Measurements from ENCODE around the gene ATP2A3. TPM values are rescaled to one million over a fixed set of nuclear protein-coding genes. Genes with fewer than 3 reads are reported as not detected.
"Not testable (repeated sequence)": the region's sequence is repeated elsewhere in the genome, so short reads cannot be mapped to it uniquely, and the experiment has no call there.

The ATP2A3 gene
- polyA plus RNA-seq, 1 donor: 5.3 TPM

- DNase-seq (ENCODE audit: low read depth): no peak
Measured at GRCh38 chr17:3956327-3956957, 7.8 kb downstream of the ATP2A3 start.

- DNase-seq (ENCODE audit: low read depth): no peak
Measured at GRCh38 chr17:3955673-3955988, 8.6 kb downstream of the ATP2A3 start.

- no peak for DNase-seq (ENCODE audit: low read depth)
Measured at GRCh38 chr17:3954976-3955672, 9.1 kb downstream of the ATP2A3 start.

DNA sequence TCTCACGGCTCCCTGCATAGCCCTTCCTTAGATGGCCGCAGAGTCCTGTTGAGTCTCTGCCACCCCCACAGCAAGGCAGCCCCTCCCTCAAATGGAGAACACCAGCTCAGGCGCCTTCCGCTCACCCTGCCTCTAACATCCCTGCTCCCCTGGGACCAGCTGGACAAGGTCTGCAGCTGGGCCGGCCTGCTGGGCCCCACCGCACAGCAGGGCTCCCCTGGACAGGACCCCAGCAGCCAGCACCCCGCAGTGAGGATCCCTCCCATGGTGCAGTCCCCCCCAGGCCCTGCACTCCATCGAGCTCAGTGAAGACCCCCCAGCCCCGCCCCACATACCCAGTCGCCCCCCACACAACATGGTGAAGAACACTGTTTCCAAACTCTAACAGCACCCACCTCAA is 10.2 kb downstream of the ATP2A3 start:
- no peak for DNase-seq (ENCODE audit: low read depth)

GRCh38 chr17:3953542-3953941 is 10.7 kb downstream of the ATP2A3 start:
- no peak for DNase-seq (ENCODE audit: low read depth)

DNA sequence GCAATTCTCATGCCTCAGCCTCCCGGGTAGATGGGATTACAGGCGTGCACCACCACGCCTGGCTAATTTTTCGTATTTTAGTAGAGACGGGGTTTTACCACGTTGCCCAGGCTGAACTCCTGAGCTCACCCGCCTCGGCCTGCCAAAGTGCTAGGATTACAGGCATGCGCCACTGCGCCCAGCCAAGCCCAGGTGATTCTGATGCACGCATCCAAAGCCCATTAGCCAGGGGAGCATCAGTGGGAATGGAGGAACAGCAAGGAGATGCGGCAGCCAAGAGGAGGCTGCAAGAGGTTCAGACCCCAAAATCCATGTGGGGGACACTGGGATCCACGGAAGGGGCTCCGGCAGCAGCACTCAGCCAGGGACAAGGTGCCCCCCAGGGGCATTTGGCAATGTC is 12.1 kb downstream of the ATP2A3 start:
- DNase-seq (ENCODE audit: low read depth): no peak

- DNase-seq (ENCODE audit: low read depth): no peak
Measured at GRCh38 chr17:3951420-3951819, 12.8 kb downstream of the ATP2A3 start.

- no peak for DNase-seq (ENCODE audit: low read depth)
Measured at GRCh38 chr17:3951003-3951402, 13.2 kb downstream of the ATP2A3 start.

GRCh38 chr17:3950584-3950983 is 13.7 kb downstream of the ATP2A3 start:
- DNase-seq (ENCODE audit: low read depth): no peak

DNA sequence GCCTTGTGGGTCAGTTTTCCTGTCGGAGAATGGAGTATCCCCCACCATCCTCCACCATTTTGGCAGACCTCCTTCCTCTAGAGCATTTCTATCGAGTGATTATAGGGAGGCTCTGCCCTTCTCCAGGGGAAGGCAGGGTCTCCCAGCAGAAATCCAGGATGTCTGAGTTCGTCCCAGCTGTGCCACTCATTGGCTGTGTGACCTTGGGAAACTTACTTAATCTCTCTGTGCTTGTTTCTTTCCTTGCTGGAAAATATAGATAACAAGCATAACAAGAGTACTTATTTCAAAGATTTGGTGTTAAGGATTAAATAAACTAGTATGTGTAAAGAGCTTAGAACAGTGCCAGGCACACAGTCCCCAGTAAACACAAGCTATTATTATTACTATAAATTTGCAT is 14.8 kb downstream of the ATP2A3 start:
- DNase-seq (ENCODE audit: low read depth): no peak

GRCh38 chr17:3948551-3948950 is 15.7 kb downstream of the ATP2A3 start:
- not testable (repeated sequence) for DNase-seq (ENCODE audit: low read depth)

DNA sequence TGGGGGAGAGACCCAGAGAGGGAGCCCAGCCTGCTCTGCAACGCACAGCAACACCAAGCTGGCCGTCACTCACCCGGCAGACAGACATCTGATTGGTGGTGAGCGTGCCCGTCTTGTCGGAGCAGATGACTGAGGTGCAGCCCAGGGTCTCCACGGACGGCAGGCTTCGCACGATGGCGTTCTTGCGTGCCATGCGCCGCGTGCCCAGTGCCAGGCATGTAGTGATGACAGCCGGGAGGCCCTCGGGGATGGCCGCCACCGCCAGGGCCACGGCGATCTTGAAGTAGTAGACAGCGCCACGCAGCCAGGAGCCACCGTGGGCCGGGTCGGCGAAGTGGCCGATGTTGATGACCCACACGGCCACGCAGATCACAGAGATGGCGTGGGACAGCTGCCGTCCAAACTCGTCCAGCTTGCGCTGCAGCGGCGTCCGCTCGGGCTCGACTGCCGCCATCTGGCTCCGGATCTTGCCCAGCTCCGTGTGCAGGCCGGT is 16.9 kb downstream of the ATP2A3 start:
- no peak for DNase-seq (ENCODE audit: low read depth)

- no peak for DNase-seq (ENCODE audit: low read depth)
Measured at GRCh38 chr17:3946711-3947235, 17.5 kb downstream of the ATP2A3 start.

- no peak for DNase-seq (ENCODE audit: low read depth)
Measured at GRCh38 chr17:3944485-3945388, 19.5 kb downstream of the ATP2A3 start.

DNA sequence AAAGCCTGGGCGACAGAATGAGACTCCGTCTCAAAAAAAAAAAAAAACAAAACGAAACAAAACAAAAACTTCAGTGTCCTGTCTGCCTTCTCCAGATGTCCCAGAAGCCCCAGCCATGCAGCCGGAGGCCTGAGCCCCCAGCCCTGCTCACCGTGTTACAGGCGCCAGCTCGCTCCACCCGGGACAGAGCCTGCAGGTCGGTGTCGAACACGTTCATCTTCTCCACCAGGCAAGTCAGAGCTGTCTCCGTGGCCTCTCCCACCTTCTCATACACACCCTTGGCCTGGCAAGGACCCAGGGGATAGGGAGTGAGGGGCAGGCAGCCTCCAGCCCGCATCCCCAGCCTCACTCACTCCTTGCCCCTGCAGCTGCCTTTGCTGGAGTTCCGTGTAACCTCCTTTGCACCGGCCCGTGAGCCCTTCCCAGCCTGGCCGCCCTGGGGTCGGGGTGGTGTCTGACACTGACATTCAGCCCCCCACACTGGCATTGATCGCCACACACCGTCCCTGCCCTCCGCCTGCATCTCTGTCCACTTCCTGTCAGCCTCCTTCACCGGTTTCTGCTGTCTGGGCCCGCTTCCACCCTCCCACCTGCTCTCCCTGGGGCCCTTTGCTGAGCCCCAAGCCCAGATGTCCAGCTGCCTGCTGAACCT is 20.9 kb downstream of the ATP2A3 start:
- DNase-seq (ENCODE audit: low read depth): no peak

DNA sequence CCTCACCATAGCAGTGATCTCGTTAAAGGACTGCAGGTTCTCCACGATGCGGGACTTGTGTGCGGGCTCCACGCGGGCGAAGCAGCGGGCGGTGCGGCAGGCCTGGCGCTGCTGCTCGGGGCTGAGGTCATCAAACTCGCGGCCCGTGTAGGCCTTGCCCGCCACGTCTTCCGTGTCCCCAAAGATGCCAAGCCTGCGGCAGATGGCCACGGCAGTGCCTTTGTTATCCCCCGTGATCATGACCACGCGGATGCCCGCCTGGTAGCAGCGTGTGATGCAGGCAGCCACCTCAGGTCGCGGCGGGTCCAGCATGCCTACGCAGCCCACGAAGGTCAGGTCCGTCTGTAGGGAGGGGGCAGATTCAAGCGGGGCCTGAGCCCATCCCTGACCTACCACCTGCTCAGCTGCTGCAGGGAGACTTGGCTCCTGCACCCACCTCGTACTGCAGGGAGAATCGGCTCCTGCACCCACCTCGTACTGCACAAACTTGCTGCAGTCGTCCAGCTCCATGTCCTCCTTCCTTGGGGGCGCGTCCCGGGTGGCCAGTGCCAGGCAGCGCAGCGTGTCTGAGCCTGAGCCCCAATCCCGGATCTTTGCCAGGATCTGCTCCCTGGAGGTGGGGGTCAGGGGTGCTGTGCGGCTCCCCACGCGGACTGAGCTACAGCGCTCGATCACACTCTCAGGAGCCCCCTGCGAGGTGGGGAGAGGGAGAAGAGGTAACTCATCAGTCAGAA is 23.1 kb downstream of the ATP2A3 start:
- DNase-seq (ENCODE audit: low read depth): no peak

- no peak for DNase-seq (ENCODE audit: low read depth)
Measured at GRCh38 chr17:3937359-3937758, 26.9 kb downstream of the ATP2A3 start.

- no peak for DNase-seq (ENCODE audit: low read depth)
Measured at GRCh38 chr17:3935825-3936355, 28.3 kb downstream of the ATP2A3 start.

- no peak for DNase-seq (ENCODE audit: low read depth)
Measured at GRCh38 chr17:3935140-3935542, 29.1 kb downstream of the ATP2A3 start.

DNA sequence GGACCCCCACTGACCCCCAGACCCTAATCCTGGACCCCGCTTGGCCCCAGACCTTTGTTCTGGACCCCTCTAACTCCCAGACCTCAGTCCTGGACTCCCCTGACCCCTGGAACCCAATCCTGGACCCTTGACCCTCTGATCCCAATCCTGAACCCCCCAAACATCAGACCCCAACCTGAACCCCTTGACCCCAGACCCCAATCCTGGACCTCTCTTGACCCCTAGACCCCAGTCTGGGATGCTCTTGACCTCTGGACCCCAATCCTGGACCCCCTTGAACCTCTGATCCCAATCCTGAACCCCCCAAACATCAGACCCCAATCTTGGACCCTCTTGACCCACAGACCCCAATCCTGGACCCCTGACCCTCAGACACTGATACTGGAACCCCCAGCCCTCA is 34.5 kb downstream of the ATP2A3 start:
- no peak for DNase-seq (ENCODE audit: low read depth)

DNA sequence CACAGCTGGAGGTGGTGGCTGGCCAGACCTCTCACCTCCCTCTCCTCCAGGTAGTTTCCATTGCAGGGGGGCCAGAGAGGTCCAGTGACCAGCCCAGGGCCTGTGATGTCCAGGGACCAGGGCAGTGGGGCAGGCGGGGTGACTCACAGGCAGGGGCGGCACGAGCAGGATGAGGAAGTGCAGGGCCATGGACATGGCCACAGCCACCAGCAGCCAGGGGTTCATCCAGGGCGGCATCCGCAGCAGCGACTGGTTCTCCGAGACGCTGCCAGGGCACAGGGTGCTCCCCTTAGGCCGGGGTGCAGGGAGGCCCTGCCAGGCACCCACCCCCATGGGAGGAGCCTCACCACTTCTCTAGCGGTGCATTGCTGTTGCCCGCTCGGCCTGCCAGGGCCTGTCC is 35.1 kb downstream of the ATP2A3 start:
- no peak for DNase-seq (ENCODE audit: low read depth)

Measured in forelimb muscle (tissue), 1 donor.